ENCODE results near the gene GAMT. TPM values are rescaled to one million over a fixed set of nuclear protein-coding genes. Genes with fewer than 3 reads are reported as not detected.

GAMT gene
- total RNA-seq (10 to 100 TPM; 14.0 to 18.0 TPM), polyA plus RNA-seq (10 to 100 TPM; 29.4 to 33.6 (median 30.7) TPM), total RNA-seq (4.4 to 10.4 (median 8.8) reads per million in 6 experiments)

DNA sequence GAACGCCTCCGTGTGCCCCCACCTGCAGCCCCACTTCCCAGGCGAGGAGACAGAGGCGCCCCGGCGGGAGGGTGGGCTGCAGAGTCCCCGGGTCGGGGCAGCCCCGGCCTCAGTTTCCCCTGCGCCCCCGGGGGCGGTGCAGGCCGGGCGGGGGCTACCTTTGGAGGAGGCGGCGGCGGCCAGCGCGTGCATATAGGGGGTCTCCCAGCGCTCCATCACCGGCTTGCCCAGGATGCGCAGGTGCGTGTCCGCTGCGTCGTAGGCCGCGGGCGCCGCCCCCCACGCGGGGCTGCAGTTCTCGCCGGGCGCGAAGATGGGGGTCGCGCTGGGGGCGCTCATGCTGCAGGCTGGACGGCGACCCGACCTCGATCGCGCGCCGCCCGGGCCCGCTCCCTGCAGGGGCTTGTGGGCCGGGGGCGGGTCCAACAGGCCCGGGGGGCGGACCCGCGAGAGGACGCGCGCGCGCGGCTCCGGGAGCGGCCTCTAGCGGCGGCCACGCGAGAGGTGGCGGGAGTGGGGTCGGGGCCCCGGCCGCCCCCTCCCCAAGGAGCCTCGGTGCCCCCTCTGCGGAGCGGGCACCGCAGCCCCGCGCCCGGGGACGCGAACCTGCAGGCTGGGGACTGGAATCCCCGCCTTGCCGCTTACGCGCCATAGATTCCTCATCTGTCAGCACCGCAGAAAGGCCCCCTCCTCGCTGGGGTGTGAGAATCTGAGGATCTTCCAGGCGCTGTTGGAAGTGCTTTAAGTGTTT lies at the start of gene GAMT:
Gene GAMT, minus strand, starts transcription at position 405 of the 751 bp plus-strand sequence. Its CDS starts 66 bp downstream, at position 339.
- H3K4me1 Mint-ChIP-seq = peaks cover 3 to 22% (median 17%) of the 10 kb centered on the region in 4 donors
- no peaks in the 10 kb centered on the region for H3K9me3 Mint-ChIP-seq
- peak within 1 kb of the TSS in 4 of 10 donors; percentile 11 to 83 (median 38) for H3K27ac Mint-ChIP-seq
- ATAC-seq (peak; percentile 82 to 90), DNase-seq (peak in 9 of 10 donors; percentile 25 to 67 (median 55))
- H3K36me3 Mint-ChIP-seq = no peaks in the 10 kb centered on the region
- H3K4me3 Mint-ChIP-seq = peak within 1 kb of the TSS; percentile 69 to 86 (median 74)
- POLR2A ChIA-PET = interaction anchor here (1.0 kb wide), 1 partner anchor 15 kb away, joined by 3 read pairs; no protein-coding TSS in a partner anchor
- peaks cover 0 to 8% (median 0%) of the 10 kb centered on the region in 5 donors for H3K27me3 Mint-ChIP-seq

DNA sequence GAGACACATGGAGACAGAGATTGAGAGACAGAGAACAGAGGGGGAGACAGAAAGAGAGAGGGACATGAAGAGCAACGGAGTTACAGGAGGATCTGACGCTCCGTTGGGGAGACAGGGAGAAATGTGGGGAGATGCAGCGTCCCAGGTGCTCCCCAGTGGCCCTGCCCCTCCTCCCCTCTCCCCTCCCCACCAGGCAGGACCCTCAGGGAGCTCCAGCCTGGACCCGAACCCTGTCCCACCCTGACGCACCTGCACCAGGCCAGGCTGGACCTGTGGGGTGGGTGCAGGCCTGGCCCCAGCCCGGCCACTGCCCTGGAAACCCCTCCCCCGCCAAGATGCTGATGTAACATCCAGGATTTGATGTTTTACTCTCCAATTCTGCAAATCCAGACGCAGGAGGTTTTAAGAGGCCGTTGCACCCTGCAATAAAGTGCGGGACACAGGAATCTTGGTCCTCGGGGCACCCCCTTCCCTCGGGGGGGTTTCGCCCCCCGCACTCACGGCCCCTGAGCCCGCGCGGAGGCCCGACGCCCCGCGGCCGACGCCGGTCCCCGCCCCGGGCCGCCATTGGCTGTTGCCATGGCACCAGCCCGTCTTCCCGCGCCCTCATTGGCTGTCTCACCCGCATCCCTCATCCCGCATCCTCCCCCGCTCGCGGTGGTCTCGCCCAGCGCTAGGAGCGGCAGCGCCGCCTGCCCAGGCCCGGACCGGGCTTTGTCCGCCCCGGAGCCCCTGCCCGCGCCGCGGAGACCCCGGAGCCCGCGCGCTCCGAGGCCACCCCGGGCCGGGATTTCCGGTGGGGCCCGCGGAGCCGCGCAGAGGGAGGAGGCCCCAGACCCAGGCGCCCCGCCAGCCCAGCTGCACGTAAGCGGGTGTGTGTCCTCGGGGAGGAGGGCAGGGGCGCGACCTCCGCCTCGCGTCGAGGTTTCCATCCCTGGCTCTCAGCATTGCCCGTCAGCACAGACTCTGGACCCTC lies 48.4 kb upstream of the GAMT start, which contains the start of gene APC2:
Gene APC2, plus strand, starts transcription at position 655 of the 976 bp plus-strand sequence. CDS start 2,881 bp downstream, outside the sequence.
- Mint-ChIP-seq H3K4me1 (peaks cover 9 to 28% (median 24%) of the 10 kb centered on the region in 4 donors), H3K36me3 (peaks cover 0 to 9% (median 0%) of the 10 kb centered on the region in 3 donors), H3K27me3 (peaks cover 23 to 66% (median 43%) of the 10 kb centered on the region in 5 donors), H3K4me3 (peak within 1 kb of the TSS in 8 of 10 donors; percentile 14 to 69 (median 40)), H3K9me3 (no peaks in the 10 kb centered on the region), H3K27ac (peak within 1 kb of the TSS in 2 of 10 donors; percentile 3 to 55)
- DNase-seq (peak in 4 of 10 donors; percentile 19 to 42 (median 36)), ATAC-seq (peak; percentile 28 to 45)
- POLR2A ChIA-PET = interaction anchor here (1.2 kb wide), 2 partner anchors 9 to 23 kb away, joined by 4 to 7 read pairs; no protein-coding TSS in a partner anchor

DNA sequence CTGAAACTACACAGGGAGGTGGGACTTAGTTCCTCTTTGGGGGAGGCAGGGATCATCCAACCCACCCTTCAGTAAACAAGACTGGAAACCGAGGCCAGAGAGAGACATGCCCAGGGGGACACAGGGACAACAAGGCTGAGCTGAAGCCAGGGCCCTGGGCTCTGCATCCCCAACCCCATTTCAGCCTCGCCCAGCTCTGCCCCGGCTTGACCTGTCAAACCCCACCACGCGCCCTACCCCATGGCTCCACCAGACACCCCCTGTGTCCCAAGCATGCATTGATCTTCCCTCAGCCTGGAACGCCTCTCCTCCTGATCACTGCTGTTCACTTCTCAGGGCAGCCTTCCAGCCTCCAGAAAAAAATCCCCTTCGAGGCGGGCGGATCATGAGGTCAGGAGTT lies 46.6 kb upstream of the GAMT start:
- Mint-ChIP-seq H3K9me3 (no peaks in the 10 kb centered on the region), H3K4me1 (peaks cover 11 to 29% (median 23%) of the 10 kb centered on the region in 4 donors), H3K27me3 (peaks cover 20 to 52% (median 36%) of the 10 kb centered on the region in 5 donors), H3K27ac (peak overlapping the region in 1 of 10 donors; percentile 65), H3K4me3 (peak overlapping the region in 5 of 10 donors; percentile 15 to 52 (median 41)), H3K36me3 (peaks cover 0 to 9% (median 0%) of the 10 kb centered on the region in 3 donors)
- POLR2A ChIA-PET = interaction anchor here (0.9 to 1.6 kb wide), 2 partner anchors 35 to 150 kb away, joined by 4 to 6 read pairs; no protein-coding TSS in a partner anchor
- ATAC-seq (no peak), DNase-seq (no peak)

GRCh38 chr19:1447504-1447903 lies 46.2 kb upstream of the GAMT start:
- no peak overlapping the region for H3K27ac Mint-ChIP-seq
- peaks cover 11 to 29% (median 24%) of the 10 kb centered on the region in 4 donors for H3K4me1 Mint-ChIP-seq
- ATAC-seq (no peak), DNase-seq (no peak)
- H3K9me3 Mint-ChIP-seq = no peaks in the 10 kb centered on the region
- H3K4me3 Mint-ChIP-seq = peak overlapping the region in 7 of 10 donors; percentile 0 to 44 (median 26)
- peaks cover 20 to 48% (median 33%) of the 10 kb centered on the region in 5 donors for H3K27me3 Mint-ChIP-seq
- POLR2A ChIA-PET = interaction anchor here (0.9 to 1.6 kb wide), 2 partner anchors 35 to 150 kb away, joined by 4 to 6 read pairs; no protein-coding TSS in a partner anchor
- peaks cover 0 to 13% (median 0%) of the 10 kb centered on the region in 3 donors for H3K36me3 Mint-ChIP-seq

GRCh38 chr19:1446713-1447481 lies 45.6 kb upstream of the GAMT start:
- Mint-ChIP-seq H3K27ac (peak overlapping the region in 1 of 10 donors; percentile 36), H3K36me3 (peaks cover 0 to 18% (median 0%) of the 10 kb centered on the region in 3 donors), H3K9me3 (no peaks in the 10 kb centered on the region), H3K4me3 (peak overlapping the region in 8 of 10 donors; percentile 18 to 61 (median 40)), H3K27me3 (peaks cover 20 to 44% (median 31%) of the 10 kb centered on the region in 5 donors), H3K4me1 (peaks cover 11 to 29% (median 24%) of the 10 kb centered on the region in 4 donors)
- POLR2A ChIA-PET = interaction anchor here (0.6 to 1.6 kb wide), 2 partner anchors 34 to 101 kb away, joined by 3 to 4 read pairs; no protein-coding TSS in a partner anchor
- DNase-seq = peak in 3 of 10 donors; percentile 33 to 58 (median 34)
- no peak for ATAC-seq

- no peak overlapping the region for H3K27ac Mint-ChIP-seq
- POLR2A ChIA-PET = interaction anchor here (0.6 to 1.6 kb wide), 5 partner anchors 9 to 177 kb away, joined by 3 to 5 read pairs (median 4); partner anchors contain the start of gene CIRBP
- H3K9me3 Mint-ChIP-seq = no peaks in the 10 kb centered on the region
- DNase-seq (no peak), ATAC-seq (no peak)
- peaks cover 0 to 25% (median 2%) of the 10 kb centered on the region in 3 donors for H3K36me3 Mint-ChIP-seq
- peaks cover 11 to 36% (median 27%) of the 10 kb centered on the region in 4 donors for H3K4me1 Mint-ChIP-seq
- H3K27me3 Mint-ChIP-seq = peaks cover 20 to 37% (median 29%) of the 10 kb centered on the region in 5 donors
- H3K4me3 Mint-ChIP-seq = peak overlapping the region in 1 of 10 donors; percentile 44
Observed at GRCh38 chr19:1445932-1446712, 44.8 kb upstream of the GAMT start.

DNA sequence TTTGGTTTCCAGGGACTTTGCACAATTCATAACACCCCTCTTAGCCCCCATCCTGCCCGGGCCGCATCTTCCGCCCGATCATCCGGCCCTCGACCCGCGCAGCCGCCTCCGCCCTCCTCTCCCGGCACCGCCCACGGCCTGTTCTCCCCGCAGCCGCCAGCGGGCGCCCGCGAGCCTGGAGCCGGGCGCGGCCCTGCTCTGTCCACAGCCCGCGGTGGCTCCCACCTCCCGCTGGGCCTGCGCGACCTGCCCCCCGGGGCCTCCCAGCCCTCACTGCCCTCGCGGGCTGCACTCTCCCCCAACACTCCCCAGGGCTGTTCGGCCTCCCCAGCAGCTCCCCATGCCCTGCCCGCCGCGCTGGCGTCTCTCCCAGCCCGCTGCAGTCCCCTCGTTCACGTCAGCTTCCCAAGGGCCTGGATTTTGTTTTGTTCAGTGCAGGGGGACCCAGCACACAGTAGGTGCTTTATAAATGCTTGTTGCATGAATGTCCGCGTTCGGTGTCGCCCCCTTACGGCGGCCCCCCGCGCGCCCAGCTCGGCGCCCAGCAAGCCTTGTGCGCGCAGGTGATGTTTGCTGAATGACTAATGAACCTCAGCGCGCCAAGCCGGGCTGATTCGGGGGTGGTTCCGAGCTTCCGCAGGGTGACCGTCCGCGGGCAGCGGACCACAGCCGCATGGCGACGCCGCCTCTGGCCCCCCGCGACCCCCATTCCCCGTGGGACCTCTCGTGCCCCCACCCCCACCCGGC lies 44.0 kb upstream of the GAMT start:
- Mint-ChIP-seq H3K27ac (peak overlapping the region in 4 of 10 donors; percentile 6 to 53 (median 48)), H3K36me3 (peaks cover 0 to 26% (median 7%) of the 10 kb centered on the region in 3 donors), H3K9me3 (no peaks in the 10 kb centered on the region), H3K4me1 (peaks cover 9 to 36% (median 25%) of the 10 kb centered on the region in 4 donors), H3K27me3 (peaks cover 14 to 29% (median 21%) of the 10 kb centered on the region in 5 donors), H3K4me3 (peak overlapping the region; percentile 65 to 82 (median 75))
- DNase-seq = peak; percentile 54 to 83 (median 76)
- POLR2A ChIA-PET = interaction anchor here (0.5 to 2.1 kb wide), 10 partner anchors 8 to 176 kb away, joined by 3 to 11 read pairs (median 4); partner anchors contain the start of gene CIRBP
- ATAC-seq = peak; percentile 83 to 85

GRCh38 chr19:1441677-1442438 lies 40.5 kb upstream of the GAMT start:
- Mint-ChIP-seq H3K27me3 (peaks cover 0 to 5% (median 0%) of the 10 kb centered on the region in 5 donors), H3K4me1 (peaks cover 11 to 47% (median 37%) of the 10 kb centered on the region in 4 donors), H3K9me3 (no peaks in the 10 kb centered on the region), H3K27ac (peak overlapping the region in 4 of 10 donors; percentile 36 to 81 (median 51)), H3K36me3 (peaks cover 0 to 43% (median 11%) of the 10 kb centered on the region in 3 donors), H3K4me3 (peak overlapping the region in 7 of 10 donors; percentile 24 to 99 (median 44))
- DNase-seq (no peak), ATAC-seq (no peak)
- POLR2A ChIA-PET = interaction anchor here (0.7 to 1.8 kb wide), 8 partner anchors 9 to 313 kb away, joined by 3 to 6 read pairs (median 4); partner anchors contain the start of gene FAM174C

DNA sequence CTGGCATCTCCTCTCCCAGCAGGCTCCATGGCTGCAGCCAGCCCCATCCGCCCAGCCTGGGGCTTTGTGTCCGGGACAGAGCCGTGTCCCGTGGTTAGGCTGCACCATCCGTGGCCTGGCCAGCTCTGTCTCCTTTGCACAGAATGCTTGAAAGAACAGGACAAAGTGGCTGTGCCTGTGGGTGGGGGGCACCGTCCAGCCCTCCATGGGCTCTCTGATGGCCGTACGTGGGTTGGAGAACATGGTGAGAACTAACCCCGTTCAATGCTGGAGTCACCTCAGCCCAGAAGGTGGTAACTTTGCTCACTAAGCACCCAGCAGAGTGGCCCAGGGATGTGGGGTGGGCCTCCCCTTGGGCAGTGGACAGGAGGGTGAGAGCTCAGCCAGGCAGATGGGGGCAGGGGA lies 39.7 kb upstream of the GAMT start:
- POLR2A ChIA-PET = interaction anchor here (0.7 to 1.8 kb wide), 7 partner anchors 10 to 312 kb away, joined by 3 to 5 read pairs (median 4); partner anchors contain the start of gene FAM174C
- peaks cover 0 to 43% (median 11%) of the 10 kb centered on the region in 3 donors for H3K36me3 Mint-ChIP-seq
- peaks cover 11 to 45% (median 35%) of the 10 kb centered on the region in 4 donors for H3K4me1 Mint-ChIP-seq
- no peak for DNase-seq
- no peak for ATAC-seq
- peak overlapping the region in 6 of 10 donors; percentile 38 to 87 (median 62) for H3K27ac Mint-ChIP-seq
- H3K27me3 Mint-ChIP-seq = peaks cover 0 to 2% (median 0%) of the 10 kb centered on the region in 5 donors
- H3K4me3 Mint-ChIP-seq = peak overlapping the region; percentile 52 to 99 (median 96)
- no peaks in the 10 kb centered on the region for H3K9me3 Mint-ChIP-seq

All from naive thymus-derived CD8-positive, alpha-beta T cell (primary cell).